HAP-1 (cell line): Measurements from ENCODE around the gene SHROOM3.
"Not testable (repeated sequence)": the region's sequence is repeated elsewhere in the genome, so short reads cannot be mapped to it uniquely, and the experiment has no call there.

Experiments used
- DNase-seq, 2 experiments: peaks; one replicate each; pipeline ENCODE4 v3.0.0-alpha.2; 2016 to 2020; ENCODE audit warnings: low spot score in 2 of 2
- H3K27me3 ChIP-seq: fragments of 250-450 bp; sonication (Bioruptor Pico); 2 replicates; pipeline ENCODE4 v1.5.1; 2020; ENCODE audit warnings: low read depth, mild to moderate bottlenecking, moderate library complexity
- H3K36me3 ChIP-seq: fragments of 250-450 bp; sonication (Bioruptor Pico); replicated peaks from 2 replicates; pipeline ENCODE4 v1.5.1; 2020; ENCODE audit warnings: mild to moderate bottlenecking
- H3K4me1 ChIP-seq: fragments of 250-450 bp; sonication (Bioruptor Pico); 2 replicates; pipeline ENCODE4 v1.5.1; 2020; ENCODE audit warnings: mild to moderate bottlenecking
- H3K4me3 ChIP-seq: fragments of 250-450 bp; sonication (Bioruptor Pico); 2 replicates; pipeline ENCODE4 v1.5.1; 2020; ENCODE audit warnings: mild to moderate bottlenecking, moderate library complexity
- H3K9me3 ChIP-seq: fragments of 250-450 bp; sonication (Bioruptor Pico); 2 replicates; pipeline ENCODE4 v1.5.1; 2020; ENCODE audit warnings: mild to moderate bottlenecking, moderate library complexity
- in situ Hi-C: fragments of 300-500 bp; cut with MboI; formaldehyde crosslinking; loops from 3 replicates; pipeline ENCODE4 v1.14.3; 2020; ENCODE audit warnings: low sequenced_read_pairs, inconsistent platforms, mixed read lengths

SHROOM3 gene

DNA sequence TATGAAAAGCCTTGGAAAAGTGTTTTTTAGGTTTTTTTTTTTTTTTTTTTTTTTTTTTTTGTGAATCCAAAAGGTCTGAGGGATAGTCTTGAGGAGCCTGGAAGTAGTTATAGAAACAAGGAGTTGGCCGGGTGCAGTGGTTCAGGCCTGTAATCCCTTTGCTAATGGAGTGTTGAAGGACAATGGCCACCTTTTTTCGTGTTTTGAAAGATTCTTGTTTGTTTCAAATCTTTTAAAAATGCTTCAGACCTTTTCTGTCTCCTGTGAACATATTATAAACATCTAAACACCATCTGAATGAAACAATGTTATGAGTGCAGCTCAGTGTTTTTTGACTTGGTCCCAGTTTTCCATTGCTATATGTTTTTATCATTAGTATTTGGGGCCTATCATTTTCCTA, 285.1 kb downstream of the SHROOM3 start:
- in situ Hi-C loops: no loop called here
- no peaks in the 10 kb centered on the region for H3K27me3 ChIP-seq
- no peaks in the 10 kb centered on the region for H3K36me3 ChIP-seq
- no peak for DNase-seq
- H3K9me3 ChIP-seq: no peaks in the 10 kb centered on the region
- H3K4me3 ChIP-seq: no peak overlapping the region
- peaks cover 34% of the 10 kb centered on the region for H3K4me1 ChIP-seq

DNA sequence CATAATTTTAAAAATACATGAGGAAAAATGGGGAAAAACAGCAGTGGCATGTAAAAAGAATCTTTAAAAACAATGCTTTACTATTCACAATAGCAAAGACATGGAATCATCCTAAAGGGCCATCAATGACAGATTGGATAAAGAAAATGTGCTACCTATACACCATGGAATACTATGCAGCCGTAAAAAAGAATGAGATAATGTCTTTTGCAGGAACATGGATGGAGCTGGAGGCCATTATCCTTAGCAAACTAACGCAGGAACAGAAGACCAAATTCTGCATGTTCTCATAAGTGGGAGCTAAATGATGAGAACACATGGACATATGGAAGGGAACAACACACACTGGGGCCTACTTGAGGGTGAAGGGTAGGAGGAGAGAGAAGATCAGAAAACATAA, 287.1 kb downstream of the SHROOM3 start:
- DNase-seq, in situ Hi-C loops, H3K36me3 ChIP-seq, H3K9me3 ChIP-seq, H3K4me3 ChIP-seq, H3K27me3 ChIP-seq: not testable (repeated sequence)
- H3K4me1 ChIP-seq: peaks cover 34% of the 10 kb centered on the region

DNA sequence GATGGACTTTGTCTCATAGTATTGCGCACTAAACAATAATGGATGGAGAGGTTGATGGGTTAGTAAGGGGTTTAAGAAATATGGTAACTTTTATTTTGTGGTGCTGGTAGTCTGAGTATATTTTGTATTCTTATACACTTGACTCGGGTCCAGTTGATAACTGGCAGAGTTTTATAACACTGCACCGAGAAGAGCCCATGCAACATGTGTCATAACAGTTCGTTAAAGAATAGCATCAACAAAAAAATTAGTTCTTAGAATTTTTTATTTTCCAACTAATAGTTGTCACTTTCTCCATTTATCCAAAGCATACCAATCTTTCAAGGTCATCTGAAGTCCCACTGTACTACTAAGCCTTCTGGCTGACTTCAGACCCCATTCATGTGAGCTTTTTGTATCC, 287.8 kb downstream of the SHROOM3 start:
- Histone ChIP-seq H3K4me3 (no peak overlapping the region), H3K9me3 (no peaks in the 10 kb centered on the region), H3K36me3 (no peaks in the 10 kb centered on the region), H3K27me3 (no peaks in the 10 kb centered on the region), H3K4me1 (peaks cover 34% of the 10 kb centered on the region)
- in situ Hi-C loops: no loop called here
- no peak for DNase-seq

DNA sequence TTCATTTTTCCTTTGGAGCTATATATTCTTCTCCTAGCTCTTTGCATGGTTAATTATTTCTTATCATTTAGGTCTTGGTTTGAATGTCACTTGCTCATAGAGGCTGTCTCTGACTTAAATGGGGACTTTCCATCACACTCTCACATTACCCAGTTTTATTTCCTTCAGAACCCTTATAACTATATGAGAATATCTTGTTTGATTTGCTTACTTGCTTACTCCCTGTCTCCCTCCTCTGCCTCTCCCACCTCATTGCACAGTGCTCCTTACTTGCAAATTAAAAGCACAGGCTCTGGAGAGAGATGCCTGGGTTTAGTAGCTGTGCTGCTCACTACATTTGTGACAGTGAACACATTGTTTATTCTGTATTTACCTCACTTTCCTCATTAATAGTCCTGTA, 288.3 kb downstream of the SHROOM3 start:
- Histone ChIP-seq H3K27me3 (no peaks in the 10 kb centered on the region), H3K36me3 (no peaks in the 10 kb centered on the region), H3K9me3 (no peaks in the 10 kb centered on the region), H3K4me1 (peaks cover 34% of the 10 kb centered on the region), H3K4me3 (no peak overlapping the region)
- DNase-seq: no peak
- in situ Hi-C loops: no loop called here

DNA sequence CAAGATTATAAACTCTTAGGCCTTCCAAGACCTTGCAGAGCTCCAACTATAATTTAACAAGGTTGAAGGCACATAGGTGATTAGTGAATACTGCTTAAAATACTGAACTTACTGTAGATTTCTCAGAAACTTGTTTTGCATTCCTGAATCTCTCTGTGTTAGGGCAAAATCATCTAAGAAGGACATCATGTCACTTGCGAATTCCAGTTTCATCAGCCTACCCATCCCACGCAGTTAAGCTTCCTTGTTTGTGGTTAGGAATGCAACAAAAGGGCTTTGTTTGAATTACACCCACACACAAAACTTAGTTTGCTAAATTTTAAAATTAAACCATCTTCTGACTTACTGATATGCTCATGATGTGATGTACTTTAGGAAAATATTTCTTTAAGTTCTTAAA, 288.9 kb downstream of the SHROOM3 start:
- Histone ChIP-seq H3K4me1 (peaks cover 34% of the 10 kb centered on the region), H3K36me3 (no peaks in the 10 kb centered on the region), H3K27me3 (no peaks in the 10 kb centered on the region), H3K9me3 (no peaks in the 10 kb centered on the region), H3K4me3 (no peak overlapping the region)
- in situ Hi-C loops: no loop called here
- DNase-seq: peak in 1 of 2 experiments; percentile 57

DNA sequence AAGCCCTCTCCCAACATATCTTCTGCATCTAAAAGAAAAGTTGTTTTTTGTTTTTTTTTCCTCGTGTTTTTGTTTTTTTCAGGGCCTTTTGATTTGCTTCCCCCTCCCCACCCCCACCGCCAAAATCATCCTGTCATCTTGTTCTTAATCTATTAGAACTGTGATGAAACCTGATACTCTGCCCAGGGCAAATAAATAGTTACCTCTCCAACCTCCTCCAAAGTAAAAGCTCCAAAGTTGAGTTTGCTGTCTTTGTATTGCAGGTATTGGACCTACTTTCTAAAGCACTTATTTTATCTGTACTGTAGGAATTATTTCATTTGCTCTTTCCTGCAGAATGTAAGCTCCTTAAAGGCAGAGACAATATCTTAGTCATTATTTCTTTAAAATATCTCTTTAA, 290.0 kb downstream of the SHROOM3 start:
- DNase-seq: no peak
- in situ Hi-C loops: no loop called here
- Histone ChIP-seq H3K36me3 (no peaks in the 10 kb centered on the region), H3K4me1 (peaks cover 44% of the 10 kb centered on the region), H3K9me3 (no peaks in the 10 kb centered on the region), H3K4me3 (no peak overlapping the region), H3K27me3 (no peaks in the 10 kb centered on the region)

DNA sequence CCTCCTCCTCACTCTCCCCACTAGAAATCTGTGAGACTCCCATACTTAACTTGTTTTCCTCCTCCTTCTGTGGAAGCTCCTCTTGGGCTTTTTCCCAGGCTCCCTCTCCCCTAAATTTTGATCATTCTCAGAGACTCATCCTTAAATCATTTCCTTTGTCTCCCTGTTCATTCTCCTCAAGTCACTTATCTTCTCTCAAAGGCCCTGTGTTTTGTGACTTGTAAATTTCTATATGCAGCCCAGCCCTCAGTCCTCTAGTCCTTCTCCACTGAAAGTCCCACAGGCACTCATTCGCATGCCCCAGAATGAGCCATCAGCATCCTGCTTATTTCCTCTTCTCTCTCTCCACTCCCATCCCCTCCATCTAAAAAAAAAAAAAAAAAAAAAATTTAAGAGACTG, 291.1 kb downstream of the SHROOM3 start:
- Histone ChIP-seq H3K36me3 (no peaks in the 10 kb centered on the region), H3K27me3 (no peaks in the 10 kb centered on the region), H3K4me1 (peaks cover 50% of the 10 kb centered on the region), H3K9me3 (no peaks in the 10 kb centered on the region), H3K4me3 (no peak overlapping the region)
- in situ Hi-C loops: no loop called here
- DNase-seq: no peak

DNA sequence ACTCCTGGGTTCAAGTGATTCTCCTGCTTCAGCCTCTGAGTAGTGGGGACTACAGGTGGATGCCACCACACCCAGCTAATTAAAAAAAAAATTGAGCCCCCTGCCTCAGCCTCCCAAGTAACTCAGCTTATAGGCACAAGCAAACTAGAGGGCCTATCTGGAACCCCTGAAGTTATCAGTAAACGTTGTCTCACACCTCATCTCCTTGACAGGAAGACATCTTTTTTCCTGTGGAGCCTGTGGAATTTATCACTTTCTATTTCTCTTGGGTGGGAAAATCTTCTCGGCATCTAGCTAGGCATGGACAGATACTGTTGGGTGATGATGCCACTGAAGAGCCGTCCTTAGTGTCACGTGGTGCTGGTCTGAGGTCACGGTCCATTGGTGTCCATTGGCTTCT, 291.6 kb downstream of the SHROOM3 start:
- in situ Hi-C loops: no loop called here
- H3K4me1 ChIP-seq: peaks cover 46% of the 10 kb centered on the region
- DNase-seq: no peak

DNA sequence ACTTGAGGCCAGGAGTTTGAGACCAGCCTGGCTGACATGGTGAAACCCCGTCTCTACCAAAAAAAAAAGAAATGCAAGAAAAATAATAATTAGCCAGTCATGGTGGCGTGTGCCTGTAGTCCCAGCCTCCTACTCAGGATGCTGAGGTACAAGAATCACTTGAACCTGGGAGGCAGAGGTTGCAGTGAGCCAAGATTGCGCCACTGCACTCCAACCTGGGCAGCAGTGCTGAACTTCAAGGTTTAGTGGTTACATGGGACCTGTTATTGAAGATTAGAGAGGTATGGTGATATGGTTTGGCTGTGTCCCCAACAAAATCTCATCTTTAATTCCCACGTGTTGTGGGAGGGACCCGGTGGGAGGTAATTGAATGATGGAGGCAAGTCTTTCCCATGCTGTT, 292.9 kb downstream of the SHROOM3 start:
- H3K36me3 ChIP-seq, H3K27me3 ChIP-seq, H3K9me3 ChIP-seq, DNase-seq, H3K4me3 ChIP-seq, in situ Hi-C loops: not testable (repeated sequence)
- H3K4me1 ChIP-seq: peaks cover 39% of the 10 kb centered on the region

More for the DNA sequence above, 291.6 kb downstream of the SHROOM3 start:
- Histone ChIP-seq H3K36me3 (no peaks in the 10 kb centered on the region), H3K9me3 (no peaks in the 10 kb centered on the region), H3K27me3 (no peaks in the 10 kb centered on the region), H3K4me3 (no peak overlapping the region)

DNA sequence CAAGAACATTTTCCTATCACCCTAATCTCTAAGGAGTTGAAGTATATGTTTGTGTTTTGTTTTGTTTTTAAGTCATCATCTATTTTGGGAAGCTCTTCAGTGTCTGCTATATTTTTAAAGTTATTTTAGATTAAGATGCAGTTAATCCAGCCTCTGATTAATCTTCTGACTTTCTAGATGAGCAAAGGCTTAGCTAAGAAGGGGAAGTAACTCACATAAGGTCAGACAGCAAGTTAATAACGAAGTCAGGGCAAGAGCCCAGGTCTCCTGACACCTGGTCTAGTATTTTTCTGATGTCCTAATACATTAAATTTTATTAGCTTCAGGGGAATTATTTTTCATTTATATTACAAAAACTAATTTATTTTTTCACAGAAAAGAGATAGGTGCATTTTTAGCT, 294.4 kb downstream of the SHROOM3 start:
- Histone ChIP-seq H3K9me3 (no peaks in the 10 kb centered on the region), H3K4me1 (peaks cover 24% of the 10 kb centered on the region), H3K27me3 (no peaks in the 10 kb centered on the region), H3K36me3 (no peaks in the 10 kb centered on the region), H3K4me3 (no peak overlapping the region)
- in situ Hi-C loops: no loop called here
- no peak for DNase-seq

DNA sequence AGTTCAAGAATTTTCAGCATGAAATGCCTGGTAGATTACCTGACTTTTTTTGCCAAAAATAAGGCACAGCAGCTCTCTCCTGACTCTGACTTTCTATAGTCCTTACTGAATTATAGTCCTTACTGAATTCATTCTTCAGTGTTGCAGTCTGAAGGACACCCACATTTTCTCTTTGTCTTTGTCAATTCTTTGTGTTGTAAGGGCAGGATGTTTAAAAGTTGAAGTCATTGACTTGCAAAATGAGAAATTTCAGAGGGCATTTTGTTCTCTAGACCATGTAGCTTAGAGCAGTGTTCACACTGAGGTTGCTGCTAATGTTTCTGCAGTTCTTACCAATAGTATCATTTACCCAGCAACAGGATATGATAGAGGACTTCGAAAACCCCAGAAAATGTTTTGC, 295.0 kb downstream of the SHROOM3 start:
- no peaks in the 10 kb centered on the region for H3K36me3 ChIP-seq
- in situ Hi-C loops: no loop called here
- no peaks in the 10 kb centered on the region for H3K27me3 ChIP-seq
- no peaks in the 10 kb centered on the region for H3K9me3 ChIP-seq
- H3K4me3 ChIP-seq: no peak overlapping the region
- DNase-seq: peak in 1 of 2 experiments; percentile 92
- peaks cover 19% of the 10 kb centered on the region for H3K4me1 ChIP-seq

DNA sequence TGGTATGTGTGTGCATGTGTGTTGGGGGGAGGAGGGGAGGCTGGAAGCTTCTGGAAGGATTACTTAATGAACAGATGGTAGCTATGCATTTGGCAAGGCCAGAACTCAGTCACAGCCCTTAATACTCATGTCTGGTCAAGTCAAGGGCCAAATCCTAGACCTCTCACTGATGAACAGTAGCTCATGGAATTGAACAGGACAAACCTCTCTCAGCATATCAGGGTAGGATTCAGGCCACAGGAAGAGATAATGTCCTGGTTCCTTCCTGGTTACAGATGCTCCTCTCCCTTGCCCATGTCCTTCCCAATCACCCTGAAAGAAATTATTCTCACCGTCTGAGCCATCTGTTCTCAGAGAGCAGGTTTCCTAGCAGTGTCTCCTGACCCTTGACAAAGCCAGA, 297.2 kb downstream of the SHROOM3 start:
- H3K4me3 ChIP-seq: no peak overlapping the region
- H3K4me1 ChIP-seq: peaks cover 24% of the 10 kb centered on the region
- in situ Hi-C loops: no loop called here
- DNase-seq: no peak
- H3K27me3 ChIP-seq: no peaks in the 10 kb centered on the region
- H3K36me3 ChIP-seq: no peaks in the 10 kb centered on the region
- no peaks in the 10 kb centered on the region for H3K9me3 ChIP-seq

DNA sequence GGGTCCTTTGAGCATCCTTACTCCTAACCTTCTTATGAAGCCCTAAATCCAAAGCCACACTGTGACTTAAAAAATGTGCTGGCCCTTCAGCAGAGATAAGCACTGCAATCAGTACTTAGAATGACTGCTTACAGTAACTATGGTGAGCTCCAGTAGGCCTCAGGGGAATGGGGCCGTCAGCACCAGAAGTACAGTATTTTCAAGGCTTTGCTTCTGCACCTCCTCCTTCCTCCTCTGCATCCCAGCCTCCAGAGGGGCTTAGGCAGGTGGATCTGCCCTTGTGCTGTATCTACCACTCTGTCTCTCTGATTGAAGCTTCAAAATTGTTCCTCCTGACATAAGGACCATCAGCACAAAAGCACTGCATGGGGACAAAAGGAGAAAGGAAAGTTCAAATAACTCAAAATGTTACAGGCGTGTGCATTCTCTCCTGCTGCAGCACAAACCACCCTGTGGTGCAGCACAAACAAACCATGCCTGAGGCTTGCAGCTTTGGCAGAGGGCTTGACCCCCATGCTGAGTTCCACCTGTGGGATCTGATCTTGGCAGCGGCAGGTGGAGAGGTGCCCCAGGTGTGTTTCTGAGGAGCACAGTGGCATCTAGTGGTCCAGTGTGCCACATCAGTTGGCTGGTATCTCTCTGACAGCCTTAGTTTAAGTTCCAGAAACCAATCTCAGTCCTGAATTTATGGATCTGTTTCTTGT, 298.2 kb downstream of the SHROOM3 start:
- Histone ChIP-seq H3K27me3 (no peaks in the 10 kb centered on the region), H3K36me3 (no peaks in the 10 kb centered on the region), H3K4me3 (no peak overlapping the region), H3K9me3 (no peaks in the 10 kb centered on the region), H3K4me1 (peaks cover 24% of the 10 kb centered on the region)
- DNase-seq: no peak
- in situ Hi-C loops: no loop called here

DNA sequence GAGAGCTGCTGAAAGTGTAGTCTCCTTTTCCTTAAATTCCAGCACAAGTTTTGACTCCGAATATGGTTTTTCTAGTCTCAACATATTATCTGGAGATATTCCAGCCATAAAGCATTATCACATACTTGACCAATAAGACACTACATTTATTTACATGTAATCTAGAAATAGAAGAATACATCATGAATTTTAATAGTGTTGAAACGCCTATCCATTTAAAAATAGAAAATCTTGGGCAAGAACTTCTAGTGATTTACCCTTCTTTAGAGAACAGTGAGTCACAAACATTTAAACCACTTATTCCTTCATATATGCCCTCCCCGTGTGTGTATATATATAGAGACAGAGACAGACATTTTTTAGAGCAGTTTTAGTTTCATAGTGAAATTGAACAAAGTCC, 301.4 kb downstream of the SHROOM3 start:
- in situ Hi-C loops: no loop called here
- Histone ChIP-seq H3K27me3 (no peaks in the 10 kb centered on the region), H3K4me1 (peaks cover 4% of the 10 kb centered on the region), H3K36me3 (peaks cover 14% of the 10 kb centered on the region; the same call in 1 of the 2 replicates), H3K4me3 (no peak overlapping the region), H3K9me3 (no peaks in the 10 kb centered on the region)
- no peak for DNase-seq

DNA sequence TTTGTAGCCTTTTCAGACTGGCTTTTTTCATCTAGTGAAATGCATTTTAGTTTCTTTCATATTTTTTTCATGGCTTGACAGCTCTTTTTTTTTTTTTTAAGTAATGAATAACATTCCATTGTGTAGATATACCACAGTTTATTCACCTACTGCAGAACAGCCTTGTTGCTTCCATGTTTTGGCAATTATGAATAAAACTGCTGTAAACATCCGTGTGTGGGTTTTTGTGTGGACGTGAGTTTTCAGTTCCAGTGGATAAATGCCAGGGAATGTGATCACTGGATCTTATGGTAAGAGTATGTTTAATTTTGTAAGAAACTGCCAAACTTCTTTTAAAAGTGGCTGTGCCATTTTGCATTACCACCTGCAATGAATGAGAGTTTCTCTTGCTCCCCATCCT, 302.2 kb downstream of the SHROOM3 start:
- no peaks in the 10 kb centered on the region for H3K9me3 ChIP-seq
- H3K4me3 ChIP-seq: no peak overlapping the region
- no peaks in the 10 kb centered on the region for H3K27me3 ChIP-seq
- in situ Hi-C loops: no loop called here
- peaks cover 4% of the 10 kb centered on the region for H3K4me1 ChIP-seq
- DNase-seq: no peak
- peaks cover 14% of the 10 kb centered on the region; the same call in 1 of the 2 replicates for H3K36me3 ChIP-seq
